ENCODE data around the gene TFF1.

TFF1 gene

DNA sequence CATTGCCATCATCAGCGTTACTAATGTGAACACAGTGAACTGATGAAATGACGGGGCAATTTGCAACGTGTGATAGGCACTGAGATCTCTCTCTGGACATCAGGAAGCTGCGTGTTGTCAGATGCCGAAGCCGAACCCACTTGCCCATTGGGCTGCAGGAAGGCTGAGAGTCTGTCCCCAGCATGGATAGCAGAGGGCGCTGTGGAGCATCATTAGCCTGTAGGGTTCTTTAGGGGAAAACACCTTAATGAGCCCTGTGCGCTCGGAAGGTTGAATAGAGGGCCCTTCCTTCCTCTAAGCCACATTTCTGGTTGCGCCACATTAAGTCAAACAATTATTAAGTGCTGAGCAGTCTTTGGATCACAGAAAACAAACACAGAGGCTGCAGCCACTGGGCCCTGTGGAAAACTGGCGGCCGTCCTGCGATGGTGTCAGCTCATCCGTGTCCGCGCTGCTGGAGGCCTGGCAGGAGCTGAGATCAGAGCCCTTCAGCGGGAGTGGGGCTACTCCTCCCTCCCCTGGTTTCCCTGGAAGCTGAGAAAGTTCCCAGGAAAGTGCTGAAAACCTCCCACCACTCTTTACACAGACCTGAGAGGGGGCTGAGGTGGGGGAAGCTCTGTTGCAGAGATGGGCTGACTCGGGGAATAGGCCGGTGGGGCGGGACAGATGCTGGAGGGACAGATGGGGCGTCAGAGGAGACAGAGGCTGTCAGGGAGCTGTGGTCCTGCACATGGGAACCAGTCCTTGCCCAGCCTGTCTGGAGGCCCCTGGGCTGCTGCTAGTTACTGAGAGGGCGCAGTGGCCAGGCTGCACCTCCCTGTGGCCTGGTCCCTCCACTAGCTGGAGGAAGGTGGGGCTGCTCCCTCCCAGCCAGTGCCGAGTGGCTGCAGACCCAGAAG, 28.3 kb downstream of the TFF1 start:
- Histone ChIP-seq H3K27ac (replicated peaks) (no peak overlapping the region), H3K27me3 (ENCODE audit: insufficient read depth, poor library complexity, severe bottlenecking) (no peaks in the 10 kb centered on the region), H3K4me3 (replicated peaks; ENCODE audit: insufficient read depth, low read length) (no peak overlapping the region)
- TF ChIP-seq, protein P1, sequence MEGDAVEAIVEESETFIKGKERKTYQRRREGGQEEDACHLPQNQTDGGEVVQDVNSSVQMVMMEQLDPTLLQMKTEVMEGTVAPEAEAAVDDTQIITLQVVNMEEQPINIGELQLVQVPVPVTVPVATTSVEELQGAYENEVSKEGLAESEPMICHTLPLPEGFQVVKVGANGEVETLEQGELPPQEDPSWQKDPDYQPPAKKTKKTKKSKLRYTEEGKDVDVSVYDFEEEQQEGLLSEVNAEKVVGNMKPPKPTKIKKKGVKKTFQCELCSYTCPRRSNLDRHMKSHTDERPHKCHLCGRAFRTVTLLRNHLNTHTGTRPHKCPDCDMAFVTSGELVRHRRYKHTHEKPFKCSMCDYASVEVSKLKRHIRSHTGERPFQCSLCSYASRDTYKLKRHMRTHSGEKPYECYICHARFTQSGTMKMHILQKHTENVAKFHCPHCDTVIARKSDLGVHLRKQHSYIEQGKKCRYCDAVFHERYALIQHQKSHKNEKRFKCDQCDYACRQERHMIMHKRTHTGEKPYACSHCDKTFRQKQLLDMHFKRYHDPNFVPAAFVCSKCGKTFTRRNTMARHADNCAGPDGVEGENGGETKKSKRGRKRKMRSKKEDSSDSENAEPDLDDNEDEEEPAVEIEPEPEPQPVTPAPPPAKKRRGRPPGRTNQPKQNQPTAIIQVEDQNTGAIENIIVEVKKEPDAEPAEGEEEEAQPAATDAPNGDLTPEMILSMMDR (IDR thresholded peaks at IDR 0.05; ENCODE audit: insufficient read depth, low read length), result peak; percentile 25
- TF ChIP-seq GABPA (IDR thresholded peaks at IDR 0.05; ENCODE audit: low read depth), result no peak
- peak; percentile 11 to 57 for DNase-seq (ENCODE audit: low read depth in 1 of 2, low spot score in 1 of 2)

DNA sequence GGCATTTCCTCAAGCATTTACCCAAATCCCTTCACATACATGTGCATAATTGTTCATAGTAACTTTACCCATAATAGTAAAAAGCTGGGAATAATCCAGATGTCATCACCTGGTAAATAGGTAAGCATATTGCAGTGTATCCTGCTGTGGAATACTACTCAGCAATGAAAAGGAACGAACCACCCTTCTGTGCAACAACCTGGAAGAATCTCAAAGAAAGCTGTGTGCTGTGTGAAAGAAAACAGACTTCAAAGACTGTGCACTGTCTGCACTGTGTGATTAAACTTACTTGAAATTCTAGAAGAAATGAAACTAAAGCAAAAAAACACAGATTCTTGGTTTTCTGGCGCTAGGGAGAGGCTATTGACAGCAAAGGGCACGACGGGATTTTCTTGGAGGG, 29.1 kb downstream of the TFF1 start:
- no peak for TF ChIP-seq POLR2AphosphoS5 (IDR thresholded peaks at IDR 0.05; ENCODE audit: low read depth)
- TF ChIP-seq GABPA (IDR thresholded peaks at IDR 0.05; ENCODE audit: low read depth), result no peak
- no peak for TF ChIP-seq SPI1 (IDR thresholded peaks at IDR 0.05; ENCODE audit: borderline replicate concordance, low read depth)
- TF ChIP-seq, protein P2, sequence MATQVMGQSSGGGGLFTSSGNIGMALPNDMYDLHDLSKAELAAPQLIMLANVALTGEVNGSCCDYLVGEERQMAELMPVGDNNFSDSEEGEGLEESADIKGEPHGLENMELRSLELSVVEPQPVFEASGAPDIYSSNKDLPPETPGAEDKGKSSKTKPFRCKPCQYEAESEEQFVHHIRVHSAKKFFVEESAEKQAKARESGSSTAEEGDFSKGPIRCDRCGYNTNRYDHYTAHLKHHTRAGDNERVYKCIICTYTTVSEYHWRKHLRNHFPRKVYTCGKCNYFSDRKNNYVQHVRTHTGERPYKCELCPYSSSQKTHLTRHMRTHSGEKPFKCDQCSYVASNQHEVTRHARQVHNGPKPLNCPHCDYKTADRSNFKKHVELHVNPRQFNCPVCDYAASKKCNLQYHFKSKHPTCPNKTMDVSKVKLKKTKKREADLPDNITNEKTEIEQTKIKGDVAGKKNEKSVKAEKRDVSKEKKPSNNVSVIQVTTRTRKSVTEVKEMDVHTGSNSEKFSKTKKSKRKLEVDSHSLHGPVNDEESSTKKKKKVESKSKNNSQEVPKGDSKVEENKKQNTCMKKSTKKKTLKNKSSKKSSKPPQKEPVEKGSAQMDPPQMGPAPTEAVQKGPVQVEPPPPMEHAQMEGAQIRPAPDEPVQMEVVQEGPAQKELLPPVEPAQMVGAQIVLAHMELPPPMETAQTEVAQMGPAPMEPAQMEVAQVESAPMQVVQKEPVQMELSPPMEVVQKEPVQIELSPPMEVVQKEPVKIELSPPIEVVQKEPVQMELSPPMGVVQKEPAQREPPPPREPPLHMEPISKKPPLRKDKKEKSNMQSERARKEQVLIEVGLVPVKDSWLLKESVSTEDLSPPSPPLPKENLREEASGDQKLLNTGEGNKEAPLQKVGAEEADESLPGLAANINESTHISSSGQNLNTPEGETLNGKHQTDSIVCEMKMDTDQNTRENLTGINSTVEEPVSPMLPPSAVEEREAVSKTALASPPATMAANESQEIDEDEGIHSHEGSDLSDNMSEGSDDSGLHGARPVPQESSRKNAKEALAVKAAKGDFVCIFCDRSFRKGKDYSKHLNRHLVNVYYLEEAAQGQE (IDR thresholded peaks at IDR 0.05; ENCODE audit: insufficient replicate concordance, low read depth), result no peak
- TF ChIP-seq, protein P1 (IDR thresholded peaks at IDR 0.05; ENCODE audit: insufficient read depth, low read length), result no peak
- Histone ChIP-seq H3K27me3 (ENCODE audit: insufficient read depth, poor library complexity, severe bottlenecking) (no peaks in the 10 kb centered on the region), H3K4me3 (replicated peaks; ENCODE audit: insufficient read depth, low read length) (no peak overlapping the region), H3K27ac (replicated peaks) (no peak overlapping the region)
- DNase-seq (ENCODE audit: low read depth in 1 of 2, low spot score in 1 of 2), result no peak

DNA sequence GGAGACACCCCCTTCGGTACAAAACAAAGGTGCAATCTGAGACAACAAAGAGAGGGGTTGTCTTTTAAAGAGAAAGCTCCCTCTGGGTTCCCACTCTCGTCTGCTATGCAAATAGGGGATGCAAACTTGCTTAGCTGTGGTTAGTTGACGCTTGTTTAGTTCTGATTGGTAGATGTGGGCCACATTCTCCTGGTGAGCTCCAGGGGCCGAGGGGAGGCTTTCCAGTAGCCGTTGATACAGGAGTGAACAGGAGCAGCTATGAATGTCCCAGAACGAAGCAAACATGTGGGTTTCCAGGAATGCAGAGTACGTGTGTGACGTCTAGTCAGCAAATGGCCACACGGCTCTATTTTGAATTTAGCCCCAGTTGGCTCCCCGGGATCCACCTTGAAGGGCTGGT, 30.3 kb downstream of the TFF1 start:
- H3K27ac ChIP-seq (replicated peaks), result no peak overlapping the region
- H3K27me3 ChIP-seq (ENCODE audit: insufficient read depth, poor library complexity, severe bottlenecking), result no peaks in the 10 kb centered on the region
- no peak for TF ChIP-seq GABPA (IDR thresholded peaks at IDR 0.05; ENCODE audit: low read depth)
- TF ChIP-seq, protein P1 (IDR thresholded peaks at IDR 0.05; ENCODE audit: insufficient read depth, low read length), result no peak
- no peak for TF ChIP-seq POLR2AphosphoS5 (IDR thresholded peaks at IDR 0.05; ENCODE audit: low read depth)
- DNase-seq (ENCODE audit: low read depth in 1 of 2, low spot score in 1 of 2), result no peak
- no peak overlapping the region for H3K4me3 ChIP-seq (replicated peaks; ENCODE audit: insufficient read depth, low read length)

DNA sequence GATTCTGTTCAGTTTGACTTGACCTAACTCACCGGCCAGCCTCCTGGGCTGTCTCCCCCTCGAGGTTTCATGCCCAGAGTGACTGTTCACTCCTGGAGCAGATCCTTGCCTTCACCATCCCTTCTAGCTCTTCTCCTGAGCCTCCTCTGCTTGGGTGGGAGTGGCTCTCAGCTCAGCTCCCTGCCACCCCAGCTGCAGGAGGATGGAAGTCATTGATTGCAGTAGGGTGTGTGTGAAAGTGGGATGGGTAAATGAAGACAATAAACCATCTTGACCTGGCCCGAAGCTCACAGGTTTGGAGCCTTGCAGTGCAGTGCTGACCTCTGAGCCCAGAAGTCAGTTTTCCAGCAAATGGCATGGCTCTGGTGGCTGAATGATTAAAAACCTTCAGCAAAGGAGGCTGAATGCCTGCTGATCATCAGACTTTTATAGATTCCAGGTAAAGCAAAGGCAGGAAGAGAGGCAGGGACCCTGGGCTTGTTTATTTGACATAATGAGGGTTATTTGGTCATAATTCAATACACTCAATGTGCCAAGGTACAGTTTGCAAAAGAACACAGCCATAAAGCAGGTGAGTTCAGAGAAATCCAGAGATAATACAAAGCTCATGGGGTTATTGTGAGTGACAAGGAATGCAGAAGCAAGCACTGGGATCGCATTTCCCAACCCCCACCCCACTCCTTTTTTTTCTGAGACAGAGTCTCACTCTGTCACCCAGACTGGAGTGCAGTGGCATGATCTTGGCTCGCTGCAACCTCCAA, 33.6 kb downstream of the TFF1 start:
- Histone ChIP-seq H3K27ac (replicated peaks) (no peak overlapping the region), H3K4me3 (replicated peaks; ENCODE audit: insufficient read depth, low read length) (no peak overlapping the region), H3K27me3 (ENCODE audit: insufficient read depth, poor library complexity, severe bottlenecking) (no peaks in the 10 kb centered on the region)
- TF ChIP-seq, protein P2 (IDR thresholded peaks at IDR 0.05; ENCODE audit: insufficient replicate concordance, low read depth), result no peak
- no peak for TF ChIP-seq GABPA (IDR thresholded peaks at IDR 0.05; ENCODE audit: low read depth)
- no peak for DNase-seq (ENCODE audit: low read depth in 1 of 2, low spot score in 1 of 2)

All from HL-60 (cell line).